HG02884 (cell line): ENCODE data around the gene SMLR1.

Experiments
- ATAC-seq: cut with Tn5 transposase; IDR thresholded peaks from one replicate; pipeline ENCODE4 v1.9.1; 2021; ENCODE audit warnings: mild to moderate bottlenecking, moderate library complexity; ENCODE audit not compliant: unreplicated experiment

The SMLR1 gene

DNA sequence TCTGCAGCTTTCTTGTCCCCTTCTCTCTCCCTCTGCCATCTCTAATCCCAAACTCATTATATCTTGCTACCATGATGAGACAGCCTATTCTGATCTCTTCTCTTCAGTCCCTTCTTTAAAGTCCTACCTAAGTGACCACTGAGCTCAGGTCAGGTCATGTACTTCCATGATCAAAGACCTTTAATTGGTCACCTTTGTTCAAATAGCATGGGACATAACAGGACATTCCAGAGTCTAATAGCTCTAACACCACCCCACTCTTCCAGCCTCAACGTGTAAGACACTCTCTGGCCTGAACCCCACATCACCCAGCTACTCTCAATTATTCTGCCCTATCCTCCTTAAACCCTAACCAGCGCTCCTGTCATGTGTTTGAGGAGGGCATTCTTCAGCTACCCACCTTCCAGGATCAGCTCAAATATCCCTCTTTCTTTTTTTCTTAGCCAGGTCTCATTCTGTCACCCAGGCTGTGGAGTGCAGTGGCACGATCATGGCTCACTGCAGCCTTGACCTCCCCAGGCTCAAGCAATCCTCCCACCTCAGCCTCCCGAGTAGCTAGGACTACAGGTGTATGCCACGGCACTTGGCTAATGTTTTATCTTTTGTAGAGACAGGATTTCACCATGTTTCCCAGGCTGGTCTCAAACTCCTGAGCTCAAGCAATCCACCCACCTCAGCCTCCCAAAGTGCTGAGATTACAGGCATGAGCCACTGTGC lies 2.1 kb upstream of the SMLR1 start:
- no peak for ATAC-seq

- ATAC-seq: no peak
Observed at GRCh38 chr6:130825772-130826441, 1.3 kb upstream of the SMLR1 start.

GRCh38 chr6:130826442-130827246 lies 562 bp upstream of the SMLR1 start:
- ATAC-seq: no peak

DNA sequence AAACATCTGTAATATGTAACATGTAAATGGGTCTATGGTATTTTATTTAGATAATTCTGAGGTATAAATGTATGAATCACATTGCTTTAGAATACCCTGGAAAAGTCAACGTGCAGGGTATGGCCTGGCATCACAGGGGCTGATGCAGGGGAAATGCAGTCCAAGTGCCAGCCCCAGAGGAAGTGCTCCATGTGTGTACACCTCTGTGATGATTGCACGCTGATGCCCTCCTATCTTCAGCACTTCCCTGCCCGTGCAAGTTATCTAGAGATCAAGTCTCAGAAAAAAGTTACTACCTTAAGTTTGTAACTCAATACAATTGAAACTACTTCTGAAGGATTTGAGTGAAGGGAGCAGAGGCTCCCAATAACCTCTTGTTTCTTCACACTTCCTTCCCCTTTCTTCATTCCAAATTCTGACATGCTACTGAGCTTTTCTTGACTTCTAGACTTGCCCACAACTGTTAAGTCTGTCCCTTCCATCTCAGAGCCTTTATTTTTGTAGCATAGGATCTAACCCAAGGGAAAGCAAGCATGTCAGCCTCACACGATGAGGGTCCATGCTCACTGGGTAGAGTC lies 2.2 kb downstream of the SMLR1 start:
- no peak for ATAC-seq

- ATAC-seq: no peak
Observed at GRCh38 chr6:130831607-130832006, 4.4 kb downstream of the SMLR1 start.

DNA sequence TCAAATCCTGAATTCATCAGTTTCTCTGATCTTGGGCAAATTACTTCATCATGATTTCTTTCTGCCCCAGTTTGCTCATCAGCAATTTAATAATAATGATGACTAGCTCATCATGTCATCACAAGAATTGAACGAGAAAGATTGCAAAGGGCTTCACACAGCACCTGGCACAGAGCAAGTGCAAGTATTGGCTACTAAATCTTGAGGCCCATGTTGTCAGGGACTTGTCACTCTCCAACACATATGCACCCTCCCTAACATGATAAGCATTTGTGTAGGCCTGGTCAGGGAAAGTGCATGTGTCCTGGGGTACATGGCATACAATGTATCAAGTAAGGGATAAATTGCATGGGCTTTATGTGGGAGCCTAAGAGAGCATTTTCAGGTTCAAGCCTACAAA lies 6.4 kb downstream of the SMLR1 start:
- no peak for ATAC-seq

DNA sequence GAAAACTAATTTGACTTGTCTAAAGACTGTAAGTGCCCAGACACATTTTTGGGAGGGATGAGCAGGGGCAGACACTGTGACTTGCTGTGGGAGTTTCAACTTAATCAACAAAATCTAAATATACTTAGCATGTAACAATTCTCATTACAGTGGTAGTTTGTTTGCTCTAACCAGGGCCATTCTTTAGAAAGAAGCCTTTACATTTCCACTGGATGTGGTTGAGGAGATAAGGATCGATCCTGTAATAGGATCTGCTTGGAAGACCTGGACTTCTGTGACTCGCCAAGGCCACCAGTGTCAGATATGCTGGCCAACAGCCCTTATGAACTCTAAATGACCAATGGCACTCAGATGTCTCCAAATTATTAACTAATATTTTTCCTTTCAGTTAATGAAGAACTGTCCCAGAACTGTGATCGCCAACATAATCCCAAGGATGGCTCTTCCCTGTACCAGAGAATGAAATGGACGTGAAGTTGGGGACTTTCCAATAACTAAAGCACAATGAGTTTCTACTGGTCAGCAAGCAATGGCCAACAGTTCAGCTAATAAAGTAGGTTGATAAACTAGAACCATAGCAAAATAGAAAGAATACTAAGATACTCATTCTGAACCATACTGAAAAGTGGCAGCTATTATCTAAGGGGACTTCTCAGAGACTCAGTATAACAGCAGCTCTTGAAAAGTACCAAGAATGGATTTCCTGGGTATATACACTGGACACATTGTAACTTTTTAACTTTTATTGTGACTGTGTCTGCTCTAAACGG lies 7.5 kb downstream of the SMLR1 start:
- no peak for ATAC-seq

- ATAC-seq: no peak
Observed at GRCh38 chr6:130836055-130836640, 8.9 kb downstream of the SMLR1 start.

DNA sequence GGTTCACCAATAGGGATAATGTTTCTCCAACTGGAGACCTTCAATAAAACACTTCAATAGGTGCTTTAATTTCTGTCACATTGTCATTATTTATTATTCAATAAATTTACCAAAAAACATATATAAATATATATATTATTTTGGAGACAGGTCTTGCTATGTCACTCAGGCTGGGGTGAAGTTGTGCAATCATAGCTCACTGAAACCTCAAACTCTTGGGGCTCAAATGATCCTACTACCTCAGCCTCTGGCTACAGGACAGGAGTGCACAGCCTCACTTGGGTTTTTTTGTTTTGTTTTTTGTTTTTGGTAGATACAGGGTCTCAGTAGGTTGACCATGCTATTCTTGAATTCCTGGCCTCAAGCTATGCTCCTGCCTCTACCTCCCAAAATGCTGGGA lies 9.9 kb downstream of the SMLR1 start:
- ATAC-seq: no peak

- ATAC-seq: no peak
Observed at GRCh38 chr6:130838250-130838860, 11.1 kb downstream of the SMLR1 start.

- no peak for ATAC-seq
Observed at GRCh38 chr6:130838951-130839350, 11.7 kb downstream of the SMLR1 start.

- no peak for ATAC-seq
Observed at GRCh38 chr6:130839379-130839778, 12.2 kb downstream of the SMLR1 start.

GRCh38 chr6:130840050-130840449 lies 12.8 kb downstream of the SMLR1 start:
- no peak for ATAC-seq

DNA sequence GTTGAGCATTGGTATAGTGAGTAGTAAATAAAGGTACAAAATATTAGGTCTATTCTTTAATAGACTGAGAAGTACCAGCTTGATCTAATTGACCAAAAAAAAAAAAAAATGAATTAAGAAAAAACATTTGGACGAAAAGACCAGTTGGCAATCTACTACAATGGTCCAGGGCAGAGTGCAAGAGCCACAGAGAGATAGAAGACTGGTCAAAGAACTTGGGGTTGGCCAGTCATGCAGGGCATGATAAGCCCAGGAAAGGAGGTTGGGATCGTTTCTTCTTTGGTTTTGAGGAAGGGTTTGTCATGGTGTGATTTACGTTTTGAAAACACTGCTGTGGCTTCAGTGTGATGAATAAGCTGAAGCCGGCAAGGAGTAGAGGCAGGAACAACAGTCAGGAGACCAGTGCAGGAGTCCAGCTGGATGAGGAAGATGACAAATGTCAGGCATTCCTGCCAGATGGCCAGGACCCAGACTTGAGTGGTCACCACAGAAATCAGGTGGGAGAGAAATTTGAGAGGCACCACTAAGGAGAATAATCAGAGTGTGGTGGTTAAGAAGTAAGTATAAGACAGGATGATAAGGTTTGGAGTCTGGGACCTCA lies 14.0 kb downstream of the SMLR1 start:
- no peak for ATAC-seq

DNA sequence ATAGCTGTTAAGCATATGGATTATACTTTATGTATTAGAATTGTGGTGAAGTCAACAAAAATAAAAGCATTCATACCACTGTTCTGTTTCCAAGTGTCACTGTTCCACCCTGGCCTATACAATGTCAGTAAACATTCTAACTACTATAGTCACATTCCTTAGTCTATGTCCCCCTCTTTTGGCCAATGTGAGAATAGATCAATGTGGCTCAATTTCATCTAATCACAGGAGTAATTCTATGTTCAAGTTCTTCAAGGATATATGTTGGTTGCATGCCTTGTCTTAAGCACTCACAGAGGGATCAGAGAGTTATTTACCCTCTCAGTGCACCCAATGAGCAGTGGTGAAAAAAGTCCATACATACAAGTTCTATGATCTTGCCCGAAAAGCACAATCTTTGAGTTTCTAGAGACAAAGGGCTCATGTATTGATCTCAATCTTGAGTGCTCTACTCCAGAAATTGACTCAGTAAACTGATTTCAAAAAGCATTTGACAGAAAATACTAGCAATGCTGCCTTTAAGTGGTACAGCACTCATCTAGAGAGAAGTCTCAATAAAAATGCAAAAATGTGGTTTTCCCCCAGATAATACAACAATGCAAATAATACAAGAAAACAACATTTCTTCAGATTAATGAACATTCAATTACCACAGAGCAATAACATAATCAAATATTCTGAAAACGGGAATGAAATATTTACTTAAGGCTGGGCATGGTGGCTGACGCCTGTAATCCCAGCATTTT lies 16.5 kb downstream of the SMLR1 start:
- peak; percentile 63 for ATAC-seq

DNA sequence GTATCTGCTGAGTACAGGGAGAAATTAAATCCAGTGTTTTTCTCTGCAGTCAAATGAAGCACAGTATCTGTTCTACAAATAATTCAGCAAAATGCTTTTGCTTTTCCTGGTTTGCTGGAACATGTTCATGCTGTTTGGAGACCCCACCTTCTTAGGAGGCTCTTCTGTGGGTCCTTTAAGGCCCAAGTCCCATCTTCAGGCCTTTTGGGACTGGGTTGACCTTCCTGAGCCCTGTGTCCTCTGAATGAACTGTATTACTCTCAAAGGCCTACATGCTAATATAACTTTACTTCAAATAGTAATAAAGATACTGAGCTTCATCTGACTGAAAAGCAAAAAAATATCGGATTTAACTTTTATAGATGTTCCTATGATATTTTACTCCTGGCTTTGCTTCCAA lies 19.3 kb downstream of the SMLR1 start:
- no peak for ATAC-seq

DNA sequence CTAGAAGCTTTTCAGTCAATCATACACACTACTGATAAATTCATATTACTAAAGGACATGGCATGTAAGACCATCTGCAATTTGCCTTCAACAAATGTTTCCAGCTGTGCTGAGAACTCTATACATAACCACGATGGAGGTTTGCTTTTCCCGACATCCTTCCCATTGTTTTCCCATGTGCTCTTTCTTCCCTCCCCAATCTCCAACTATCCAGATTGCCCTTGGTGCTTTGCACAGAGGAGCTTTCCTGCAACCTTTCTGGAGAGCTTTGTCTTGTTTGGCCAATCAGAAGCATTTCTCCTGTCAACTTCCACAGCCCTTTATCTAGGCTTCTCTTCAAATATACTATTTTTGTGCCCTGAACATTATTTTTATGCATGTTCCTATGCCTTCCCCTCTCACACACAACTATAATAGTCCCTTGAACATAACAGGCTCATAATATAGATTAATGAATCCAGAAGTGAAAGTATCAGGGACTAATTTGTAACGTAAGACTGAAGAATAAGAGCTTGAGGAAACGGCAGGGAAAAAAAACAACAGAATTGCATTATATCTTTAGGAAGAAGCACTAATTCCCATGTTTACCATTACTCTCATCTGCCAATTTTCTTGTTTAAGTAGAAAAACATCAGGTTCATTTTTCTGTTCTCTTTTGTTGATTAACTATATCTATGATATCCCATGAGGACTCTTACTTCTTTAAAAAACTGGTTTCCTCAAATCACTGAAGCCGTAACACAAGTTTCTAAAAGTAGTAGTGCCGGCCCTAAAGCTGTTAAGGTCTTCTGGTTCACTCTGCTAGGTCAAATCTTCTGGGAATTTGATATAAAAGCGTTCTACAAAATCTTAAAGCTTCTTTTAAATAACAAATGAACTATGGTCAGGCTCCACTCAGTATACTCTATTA lies 20.1 kb downstream of the SMLR1 start:
- no peak for ATAC-seq

DNA sequence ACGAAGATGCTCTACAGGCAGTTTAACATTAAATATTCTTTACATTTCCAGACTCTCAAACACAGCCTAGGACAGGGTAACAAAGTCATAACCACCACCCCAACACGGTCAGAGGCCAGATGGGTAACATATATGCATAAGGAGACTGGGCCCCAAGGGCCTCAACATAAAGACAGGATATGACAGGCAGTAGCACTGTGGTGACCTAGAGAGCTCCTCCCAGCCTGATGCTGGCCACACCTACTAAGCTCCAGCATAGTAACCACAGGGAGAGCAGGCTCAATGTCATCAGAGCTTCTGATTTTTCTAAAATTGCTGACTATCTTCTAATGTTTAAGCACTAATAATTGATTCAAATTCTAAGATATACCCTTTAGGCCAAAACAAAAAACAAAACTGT lies 21.7 kb downstream of the SMLR1 start:
- peak; percentile 87 for ATAC-seq
